ENCODE measurements around the gene NDUFAF2.

Gene NDUFAF2

GRCh38 chr5:60997721-60998120 is 52.7 kb downstream of the NDUFAF2 start:
- H3K9me3 Mint-ChIP-seq: no peaks in the 10 kb centered on the region
- no peak for ATAC-seq (replicated peaks; ENCODE audit: extremely low read depth, poor library complexity, severe bottlenecking)
- H3K4me1 Mint-ChIP-seq: peaks cover 31% of the 10 kb centered on the region
- no peak overlapping the region for H3K27ac Mint-ChIP-seq (ENCODE audit: low read depth)
- H3K27me3 Mint-ChIP-seq: no peaks in the 10 kb centered on the region
- DNase-seq (ENCODE audit: low spot score in 2 of 2): no peak
- no peaks in the 10 kb centered on the region for H3K36me3 Mint-ChIP-seq (ENCODE audit: insufficient read depth)
- no peak overlapping the region for H3K4me3 Mint-ChIP-seq

- Mint-ChIP-seq H3K4me3 (no peak overlapping the region), H3K4me1 (peaks cover 15% of the 10 kb centered on the region), H3K36me3 (ENCODE audit: insufficient read depth) (no peaks in the 10 kb centered on the region), H3K27ac (ENCODE audit: low read depth) (no peak overlapping the region), H3K27me3 (no peaks in the 10 kb centered on the region), H3K9me3 (no peaks in the 10 kb centered on the region)
- no peak for ATAC-seq (replicated peaks; ENCODE audit: extremely low read depth, poor library complexity, severe bottlenecking)
- DNase-seq (ENCODE audit: low spot score in 2 of 2): no peak
Measured at GRCh38 chr5:61000887-61001286, 55.9 kb downstream of the NDUFAF2 start.

DNA sequence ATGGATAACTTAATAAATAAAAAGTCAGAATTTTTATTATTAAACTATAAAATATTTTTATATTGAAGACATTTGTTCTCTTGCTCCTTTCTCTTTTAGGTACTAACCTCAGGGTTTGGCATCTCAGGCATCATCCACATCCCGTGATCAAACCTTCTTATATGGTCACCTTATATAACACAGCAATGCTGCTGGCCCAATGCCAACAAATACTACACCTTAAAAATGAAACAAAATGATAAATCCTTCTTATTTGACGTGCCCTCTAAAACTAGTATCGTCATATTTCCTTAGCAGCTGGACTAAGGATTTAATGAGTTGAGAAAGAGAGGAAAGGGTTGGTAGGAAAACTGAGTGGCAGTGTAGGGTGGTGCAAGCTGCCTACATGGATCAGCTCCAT is 56.6 kb downstream of the NDUFAF2 start:
- ATAC-seq (replicated peaks; ENCODE audit: extremely low read depth, poor library complexity, severe bottlenecking): no peak

GRCh38 chr5:61002611-61003355 is 57.8 kb downstream of the NDUFAF2 start:
- DNase-seq (ENCODE audit: low spot score in 2 of 2): no peak
- no peaks in the 10 kb centered on the region for H3K36me3 Mint-ChIP-seq (ENCODE audit: insufficient read depth)
- no peak overlapping the region for H3K27ac Mint-ChIP-seq (ENCODE audit: low read depth)
- no peaks in the 10 kb centered on the region for H3K27me3 Mint-ChIP-seq
- no peak overlapping the region for H3K4me3 Mint-ChIP-seq
- no peaks in the 10 kb centered on the region for H3K9me3 Mint-ChIP-seq
- peaks cover 13% of the 10 kb centered on the region for H3K4me1 Mint-ChIP-seq
- no peak for ATAC-seq (replicated peaks; ENCODE audit: extremely low read depth, poor library complexity, severe bottlenecking)

More for the DNA sequence above, 56.6 kb downstream of the NDUFAF2 start:
- Mint-ChIP-seq H3K4me3 (no peak overlapping the region), H3K27me3 (no peaks in the 10 kb centered on the region), H3K27ac (ENCODE audit: low read depth) (no peak overlapping the region), H3K4me1 (peaks cover 13% of the 10 kb centered on the region), H3K36me3 (ENCODE audit: insufficient read depth) (no peaks in the 10 kb centered on the region), H3K9me3 (no peaks in the 10 kb centered on the region)
- no peak for DNase-seq (ENCODE audit: low spot score in 2 of 2)

- DNase-seq (ENCODE audit: low spot score in 2 of 2): no peak
- H3K4me3 Mint-ChIP-seq: no peak overlapping the region
Measured at GRCh38 chr5:61004448-61004847, 59.4 kb downstream of the NDUFAF2 start.

DNA sequence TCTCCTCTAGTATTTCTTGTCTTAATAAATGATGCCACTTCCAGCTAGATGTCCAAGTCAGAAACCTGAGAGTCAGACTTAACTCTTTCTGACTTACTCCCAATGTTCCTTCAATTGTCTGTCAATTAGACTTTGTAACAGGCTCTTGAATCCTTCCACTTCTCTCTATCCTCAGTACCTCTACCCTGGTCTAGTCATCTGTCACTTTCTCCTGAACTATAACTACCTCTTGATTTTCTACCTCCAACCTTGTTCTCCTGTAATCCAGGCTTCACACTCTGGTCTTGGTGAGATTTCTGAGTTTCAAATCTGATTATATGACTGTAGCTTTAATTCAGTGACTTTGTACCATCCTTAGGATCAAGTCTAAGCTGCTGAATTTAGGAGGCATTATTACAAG is 64.9 kb downstream of the NDUFAF2 start:
- no peaks in the 10 kb centered on the region for H3K9me3 Mint-ChIP-seq
- no peaks in the 10 kb centered on the region for H3K27me3 Mint-ChIP-seq
- ATAC-seq (replicated peaks; ENCODE audit: extremely low read depth, poor library complexity, severe bottlenecking) (no peak), DNase-seq (ENCODE audit: low spot score in 2 of 2) (no peak)
- H3K4me1 Mint-ChIP-seq: no peaks in the 10 kb centered on the region
- H3K4me3 Mint-ChIP-seq: no peak overlapping the region
- H3K27ac Mint-ChIP-seq (ENCODE audit: low read depth): no peak overlapping the region
- no peaks in the 10 kb centered on the region for H3K36me3 Mint-ChIP-seq (ENCODE audit: insufficient read depth)

More at GRCh38 chr5:61004448-61004847, 59.4 kb downstream of the NDUFAF2 start:
- no peaks in the 10 kb centered on the region for H3K36me3 Mint-ChIP-seq (ENCODE audit: insufficient read depth)
- H3K4me1 Mint-ChIP-seq: peaks cover 9% of the 10 kb centered on the region
- H3K27me3 Mint-ChIP-seq: no peaks in the 10 kb centered on the region
- no peak overlapping the region for H3K27ac Mint-ChIP-seq (ENCODE audit: low read depth)
- no peak for ATAC-seq (replicated peaks; ENCODE audit: extremely low read depth, poor library complexity, severe bottlenecking)
- H3K9me3 Mint-ChIP-seq: no peaks in the 10 kb centered on the region

GRCh38 chr5:61010467-61011454 is 65.8 kb downstream of the NDUFAF2 start:
- no peaks in the 10 kb centered on the region for H3K4me1 Mint-ChIP-seq
- DNase-seq (ENCODE audit: low spot score in 2 of 2): no peak

DNA sequence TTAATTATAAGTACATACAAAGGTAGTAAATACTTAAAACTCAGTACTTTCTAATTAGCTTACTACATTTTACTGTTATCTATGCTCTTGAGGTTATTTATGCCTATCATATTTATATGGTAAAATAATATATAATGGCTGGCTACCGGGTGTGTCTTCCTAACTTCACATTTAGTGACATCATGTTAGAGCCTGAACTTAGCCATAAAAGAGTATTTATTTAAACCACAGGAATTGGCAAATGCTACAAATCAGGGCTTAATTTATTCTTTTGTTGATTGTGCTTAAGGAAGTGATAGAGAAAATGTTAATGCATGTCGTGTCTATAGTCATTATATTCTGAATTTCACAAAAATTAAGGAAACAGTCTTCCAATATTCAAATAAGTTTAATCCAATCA is 73.1 kb downstream of the NDUFAF2 start:
- Mint-ChIP-seq H3K27ac (ENCODE audit: low read depth) (no peak overlapping the region), H3K4me1 (peaks cover 9% of the 10 kb centered on the region), H3K27me3 (no peaks in the 10 kb centered on the region), H3K9me3 (no peaks in the 10 kb centered on the region), H3K36me3 (ENCODE audit: insufficient read depth) (no peaks in the 10 kb centered on the region), H3K4me3 (no peak overlapping the region)
- ATAC-seq (replicated peaks; ENCODE audit: extremely low read depth, poor library complexity, severe bottlenecking) (no peak), DNase-seq (ENCODE audit: low spot score in 2 of 2) (no peak)

More at GRCh38 chr5:61010467-61011454, 65.8 kb downstream of the NDUFAF2 start:
- Mint-ChIP-seq H3K27ac (ENCODE audit: low read depth) (no peak overlapping the region), H3K9me3 (no peaks in the 10 kb centered on the region), H3K4me3 (no peak overlapping the region), H3K27me3 (no peaks in the 10 kb centered on the region), H3K36me3 (ENCODE audit: insufficient read depth) (no peaks in the 10 kb centered on the region)
- ATAC-seq (replicated peaks; ENCODE audit: extremely low read depth, poor library complexity, severe bottlenecking): no peak

DNA sequence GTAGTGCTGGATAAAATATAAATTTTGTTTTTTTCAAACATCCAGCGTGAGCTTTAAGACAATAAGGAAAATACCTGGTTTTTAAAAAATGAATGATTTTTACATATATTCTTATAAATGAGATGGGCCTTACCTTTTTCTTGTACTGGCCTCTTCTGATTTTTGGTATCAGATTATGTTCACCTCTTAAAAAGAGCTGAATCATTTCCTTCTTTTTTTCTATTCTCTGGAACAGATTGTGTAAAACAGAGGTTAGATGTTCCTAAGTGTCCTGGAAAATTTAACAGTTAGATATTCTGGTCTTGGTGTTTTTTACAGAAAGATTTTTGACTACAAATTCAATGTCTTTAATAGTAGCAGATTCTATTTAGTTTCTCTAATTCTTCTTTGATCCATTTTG is 74.6 kb downstream of the NDUFAF2 start:
- H3K9me3 Mint-ChIP-seq: no peaks in the 10 kb centered on the region
- H3K4me3 Mint-ChIP-seq: no peak overlapping the region
- ATAC-seq (replicated peaks; ENCODE audit: extremely low read depth, poor library complexity, severe bottlenecking): no peak
- peak overlapping the region; percentile 6 for H3K27ac Mint-ChIP-seq (ENCODE audit: low read depth)
- H3K4me1 Mint-ChIP-seq: peaks cover 9% of the 10 kb centered on the region
- no peaks in the 10 kb centered on the region for H3K36me3 Mint-ChIP-seq (ENCODE audit: insufficient read depth)
- H3K27me3 Mint-ChIP-seq: no peaks in the 10 kb centered on the region
- DNase-seq (ENCODE audit: low spot score in 2 of 2): no peak

- DNase-seq (ENCODE audit: low spot score in 2 of 2): no peak
- H3K9me3 Mint-ChIP-seq: no peaks in the 10 kb centered on the region
Measured at GRCh38 chr5:61020415-61020814, 75.4 kb downstream of the NDUFAF2 start.

GRCh38 chr5:61023131-61023530 is 78.1 kb downstream of the NDUFAF2 start:
- peaks cover 9% of the 10 kb centered on the region for H3K4me1 Mint-ChIP-seq
- ATAC-seq (replicated peaks; ENCODE audit: extremely low read depth, poor library complexity, severe bottlenecking): no peak
- DNase-seq (ENCODE audit: low spot score in 2 of 2): no peak
- no peaks in the 10 kb centered on the region for H3K36me3 Mint-ChIP-seq (ENCODE audit: insufficient read depth)
- H3K27ac Mint-ChIP-seq (ENCODE audit: low read depth): no peak overlapping the region
- no peak overlapping the region for H3K4me3 Mint-ChIP-seq
- no peaks in the 10 kb centered on the region for H3K9me3 Mint-ChIP-seq
- H3K27me3 Mint-ChIP-seq: no peaks in the 10 kb centered on the region

More at GRCh38 chr5:61020415-61020814, 75.4 kb downstream of the NDUFAF2 start:
- peaks cover 9% of the 10 kb centered on the region for H3K4me1 Mint-ChIP-seq
- H3K27ac Mint-ChIP-seq (ENCODE audit: low read depth): no peak overlapping the region
- ATAC-seq (replicated peaks; ENCODE audit: extremely low read depth, poor library complexity, severe bottlenecking): no peak
- no peak overlapping the region for H3K4me3 Mint-ChIP-seq
- no peaks in the 10 kb centered on the region for H3K27me3 Mint-ChIP-seq
- no peaks in the 10 kb centered on the region for H3K36me3 Mint-ChIP-seq (ENCODE audit: insufficient read depth)

DNA sequence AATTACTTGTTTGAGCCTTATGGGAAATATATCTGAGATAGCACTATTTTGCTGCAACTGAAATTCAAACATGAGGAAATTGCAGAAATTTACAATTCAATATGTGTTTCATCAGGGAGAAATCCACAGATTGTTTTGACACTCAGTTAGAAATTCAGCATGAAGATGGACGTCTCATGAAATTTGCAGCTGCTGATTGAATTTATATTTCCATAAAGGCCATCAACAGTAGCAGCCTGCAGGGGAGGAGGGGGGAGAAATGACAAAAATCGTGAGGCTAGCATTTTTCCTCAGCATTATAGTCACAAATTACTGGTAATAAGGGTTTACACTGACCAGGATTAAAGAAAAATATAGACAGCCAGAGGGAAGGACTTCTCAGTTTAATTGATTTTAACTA is 81.0 kb downstream of the NDUFAF2 start:
- H3K4me3 Mint-ChIP-seq: no peak overlapping the region
- H3K36me3 Mint-ChIP-seq (ENCODE audit: insufficient read depth): no peaks in the 10 kb centered on the region
- H3K9me3 Mint-ChIP-seq: no peaks in the 10 kb centered on the region
- DNase-seq (ENCODE audit: low spot score in 2 of 2) (no peak), ATAC-seq (replicated peaks; ENCODE audit: extremely low read depth, poor library complexity, severe bottlenecking) (no peak)
- H3K27me3 Mint-ChIP-seq: no peaks in the 10 kb centered on the region
- H3K27ac Mint-ChIP-seq (ENCODE audit: low read depth): peak overlapping the region; percentile 33
- H3K4me1 Mint-ChIP-seq: peaks cover 9% of the 10 kb centered on the region
